Panc1 (cell line): ENCODE results near the gene USP28.

Source experiments
- CTCF ChIP-seq: fragments of 450-650 bp; IDR thresholded peaks from 2 replicates; pipeline ENCODE4 v1.5.1; 2017; ENCODE audit warnings: mild to moderate bottlenecking
- POLR2AphosphoS5 ChIP-seq: IDR thresholded peaks from 2 replicates; pipeline ENCODE4 v1.6.1; 2012; ENCODE audit warnings: mild to moderate bottlenecking, low read depth, low read length, moderate library complexity
- REST ChIP-seq, 2 experiments: IDR thresholded peaks; 2 replicates each; pipeline ENCODE4 v1.6.1; 2011 to 2012; ENCODE audit warnings: low read depth in 2 of 2, control low read depth in 1 of 2, low read length in 1 of 2, mild to moderate bottlenecking in 1 of 2, moderate library complexity in 1 of 2; ENCODE audit not compliant: insufficient read depth in 1 of 2
- SIN3A ChIP-seq: IDR thresholded peaks from 2 replicates; pipeline ENCODE4 v1.6.1; 2012; ENCODE audit warnings: low read depth, mild to moderate bottlenecking, low read length, moderate library complexity, borderline replicate concordance; ENCODE audit not compliant: insufficient read depth
- TCF7L2 ChIP-seq: IDR thresholded peaks from 2 replicates; pipeline ENCODE4 v1.6.1; 2011; ENCODE audit warnings: mild to moderate bottlenecking, low read depth, low read length, inconsistent platforms

DNA sequence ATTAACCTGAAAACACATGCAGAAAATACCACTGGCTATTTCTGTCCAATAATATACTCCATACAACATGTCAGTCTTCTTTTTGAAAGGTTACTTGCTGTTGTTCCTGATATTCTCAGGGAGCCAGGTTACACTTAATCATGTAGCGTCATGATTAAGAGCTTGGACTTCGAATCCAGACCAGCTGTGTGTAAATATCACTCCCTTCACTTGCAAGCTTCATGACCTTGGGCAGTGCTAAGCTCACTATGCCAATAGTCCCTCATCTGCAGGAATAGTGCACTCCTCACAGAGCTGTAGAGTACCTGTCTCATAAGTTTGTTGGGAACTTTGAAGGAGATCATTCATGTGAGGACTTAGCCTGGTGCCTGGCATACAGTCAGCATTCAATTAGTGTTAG lies 31.1 kb upstream of the USP28 start:
- TF ChIP-seq CTCF (no peak), POLR2AphosphoS5 (no peak), REST (IDR thresholded peaks at IDR 0.05; ENCODE audit: insufficient read depth in 1 of 2, low read depth in 2 of 2, low read length in 1 of 2) (no peak), TCF7L2 (no peak), SIN3A (no peak)
